Measurements from ENCODE around the gene DHH. TPM values are rescaled to one million over a fixed set of nuclear protein-coding genes. Genes with fewer than 3 reads are reported as not detected.
A peak's percentile ranks its signal among the peaks of the same experiment; 100 is the strongest.

DHH gene
- total and polyA plus RNA-seq, 9 of the 15 experiments (the other 6 are each of a cell fraction or from before 2014, with no cell fraction given): 0.07 to 2.6 (median 0.54) TPM

DNA sequence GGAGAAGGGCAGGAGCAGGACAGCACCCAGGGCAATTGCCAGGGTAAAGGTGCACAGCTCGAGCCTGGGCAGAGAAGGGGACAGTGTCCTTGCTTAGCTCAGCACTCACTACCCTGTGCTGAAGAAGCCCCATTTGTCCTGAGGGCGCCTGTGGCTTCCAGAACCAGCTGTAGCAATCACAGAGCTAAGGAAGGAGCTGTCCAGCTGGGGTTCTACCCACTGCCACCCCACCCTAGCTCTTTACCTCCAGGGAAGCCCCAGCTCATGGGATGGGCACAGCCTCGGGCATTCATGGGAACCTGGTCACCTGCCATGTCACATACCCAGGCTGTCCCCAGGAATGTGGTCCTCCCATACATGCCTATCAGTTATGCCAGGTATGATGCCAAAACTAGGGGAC, 10.2 kb upstream of the DHH start:
- in situ Hi-C loops (cut with MboI): no loop called here

DNA sequence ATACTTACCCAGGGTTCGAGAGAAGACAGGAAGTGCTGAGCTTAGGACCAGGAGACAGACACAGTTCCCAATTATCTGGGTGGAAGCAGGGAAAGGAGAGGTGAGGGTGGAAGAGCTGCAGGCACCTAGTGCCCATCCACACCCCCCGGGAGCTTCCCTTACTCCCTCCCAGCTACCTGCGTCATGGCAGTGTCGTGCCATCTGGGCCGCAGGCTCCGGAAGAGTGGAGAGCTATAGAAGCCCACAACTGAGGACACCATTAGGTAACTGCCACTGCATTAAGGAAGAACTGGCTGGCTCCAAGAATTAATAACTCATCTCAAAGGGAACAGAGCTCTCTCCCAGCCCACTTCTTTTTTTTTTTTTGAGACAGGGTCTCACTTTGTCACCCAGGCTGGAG, 5.8 kb upstream of the DHH start:
- peaks cover 83% of the 10 kb centered on the region for H3K36me3 ChIP-seq (ENCODE audit: control insufficient read depth, insufficient read depth, low read length)

More for the DNA sequence above, 10.2 kb upstream of the DHH start:
- Histone ChIP-seq H3K79me2 (ENCODE audit: control insufficient read depth, insufficient read depth, low read length) (peaks cover 34% of the 10 kb centered on the region), H3K4me1 (replicated peaks in 1 of 2; ENCODE audit: control insufficient read depth in 2 of 2, insufficient read depth in 2 of 2, low read length in 2 of 2) (peaks cover 5 to 21% of the 10 kb centered on the region in 2 experiments; a peak in 4 of 5 replicates), H3K36me3 (ENCODE audit: control insufficient read depth, insufficient read depth, low read length) (peaks cover 79% of the 10 kb centered on the region), H3K9me1 (ENCODE audit: control insufficient read depth, insufficient read depth, low read length) (peaks cover 4% of the 10 kb centered on the region), H3K9me3 (replicated peaks; ENCODE audit: control insufficient read depth, insufficient read depth, low read depth, low read length) (no peaks in the 10 kb centered on the region), H3K9ac (ENCODE audit: insufficient read depth in 1 of 2, low read depth in 2 of 2, low read length in 2 of 2) (no peak overlapping the region), H3K4me2 (ENCODE audit: insufficient read depth, low read length) (no peak overlapping the region), H3K27ac (ENCODE audit: extremely low read depth, low read depth, low read length) (no peak overlapping the region), H3K4me3 (no peak overlapping the region), H4K20me1 (replicated peaks; ENCODE audit: control insufficient read depth, insufficient read depth, low read length) (no peaks in the 10 kb centered on the region; the same call in 1 of the 2 replicates), H2AFZ (ENCODE audit: low read depth, low read length) (no peak overlapping the region), H3K27me3 (ENCODE audit: control insufficient read depth in 2 of 2, insufficient read depth in 2 of 2, low read length in 2 of 2) (no peaks in the 10 kb centered on the region)
- no peak for FAIRE-seq
- intact Hi-C loops (cut with micrococcal nuclease): no loop called here
- DNase-seq (ENCODE audit: extremely low read depth in 1 of 4, low spot score in 3 of 4): no peak
- WGBS (ENCODE audit: insufficient coverage, low coverage, missing lambda C conversion rate): 64% methylated on average over 3 of the region's 3 CpGs
- no peak for TF ChIP-seq SAP30 (IDR thresholded peaks at IDR 0.05; ENCODE audit: borderline replicate concordance, insufficient read depth, low read depth, low read length, poor library complexity, severe bottlenecking)
- TF ChIP-seq OTX1 (CRISPR knock-in tag; IDR thresholded peaks at IDR 0.05): no peak
- TF ChIP-seq ZNF263 (CRISPR knock-in tag; IDR thresholded peaks at IDR 0.05; ENCODE audit: borderline replicate concordance): no peak
- TF ChIP-seq BMI1 (IDR thresholded peaks at IDR 0.05; ENCODE audit: low read length): no peak
- ChIA-PET POLR2A (interaction anchor here (0.6 to 10.9 kb wide), 4 partner anchors 11 to 747 kb away, joined by 3 to 112 read pairs (median 58); partner anchors contain the start of genes DHH and TUBA1B), CTCF (ENCODE audit: low intra/inter-chr PET ratio) (no interaction called here)
- no peak for ATAC-seq
- no TSS peak for BruUV-seq (replicated peaks)

More for the DNA sequence above, 5.8 kb upstream of the DHH start:
- in situ Hi-C loops (cut with MboI) (no loop called here), intact Hi-C loops (cut with micrococcal nuclease) (no loop called here)
- H3K4me2 ChIP-seq (ENCODE audit: insufficient read depth, low read length): no peak overlapping the region
- no TSS peak for BruUV-seq (replicated peaks)
- ATAC-seq (no peak), FAIRE-seq (no peak), DNase-seq (ENCODE audit: extremely low read depth in 1 of 4, low spot score in 3 of 4) (no peak)
- no peak overlapping the region for H3K27ac ChIP-seq (ENCODE audit: extremely low read depth, low read depth, low read length)
- 0 out of 4 replicates have a peak overlapping the region, but pooled peaks of 1 of the 2 experiments have one; percentile 43 for H3K9ac ChIP-seq (ENCODE audit: insufficient read depth in 1 of 2, low read depth in 2 of 2, low read length in 2 of 2)
- H3K9me1 ChIP-seq (ENCODE audit: control insufficient read depth, insufficient read depth, low read length): peaks cover 4% of the 10 kb centered on the region
- H3K9me3 ChIP-seq (replicated peaks; ENCODE audit: control insufficient read depth, insufficient read depth, low read depth, low read length): no peaks in the 10 kb centered on the region
- TF ChIP-seq SLC30A9 (CRISPR knock-in tag; IDR thresholded peaks at IDR 0.05): no peak
- TF ChIP-seq, protein P1, sequence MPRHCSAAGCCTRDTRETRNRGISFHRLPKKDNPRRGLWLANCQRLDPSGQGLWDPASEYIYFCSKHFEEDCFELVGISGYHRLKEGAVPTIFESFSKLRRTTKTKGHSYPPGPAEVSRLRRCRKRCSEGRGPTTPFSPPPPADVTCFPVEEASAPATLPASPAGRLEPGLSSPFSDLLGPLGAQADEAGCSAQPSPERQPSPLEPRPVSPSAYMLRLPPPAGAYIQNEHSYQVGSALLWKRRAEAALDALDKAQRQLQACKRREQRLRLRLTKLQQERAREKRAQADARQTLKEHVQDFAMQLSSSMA (CRISPR knock-in tag; IDR thresholded peaks at IDR 0.05): no peak
- TF ChIP-seq ZNF436 (CRISPR knock-in tag; IDR thresholded peaks at IDR 0.05): no peak
- TF ChIP-seq TEAD1 (CRISPR knock-in tag; IDR thresholded peaks at IDR 0.05): no peak
- no peak for TF ChIP-seq SNRNP70 (optimal IDR thresholded peaks at IDR 0.05; ENCODE audit: low read depth, low read length)
- no peak for TF ChIP-seq ZFP36 (IDR thresholded peaks at IDR 0.05; ENCODE audit: low read depth, low read length, partially characterized antibody)
- TF ChIP-seq, protein P2, sequence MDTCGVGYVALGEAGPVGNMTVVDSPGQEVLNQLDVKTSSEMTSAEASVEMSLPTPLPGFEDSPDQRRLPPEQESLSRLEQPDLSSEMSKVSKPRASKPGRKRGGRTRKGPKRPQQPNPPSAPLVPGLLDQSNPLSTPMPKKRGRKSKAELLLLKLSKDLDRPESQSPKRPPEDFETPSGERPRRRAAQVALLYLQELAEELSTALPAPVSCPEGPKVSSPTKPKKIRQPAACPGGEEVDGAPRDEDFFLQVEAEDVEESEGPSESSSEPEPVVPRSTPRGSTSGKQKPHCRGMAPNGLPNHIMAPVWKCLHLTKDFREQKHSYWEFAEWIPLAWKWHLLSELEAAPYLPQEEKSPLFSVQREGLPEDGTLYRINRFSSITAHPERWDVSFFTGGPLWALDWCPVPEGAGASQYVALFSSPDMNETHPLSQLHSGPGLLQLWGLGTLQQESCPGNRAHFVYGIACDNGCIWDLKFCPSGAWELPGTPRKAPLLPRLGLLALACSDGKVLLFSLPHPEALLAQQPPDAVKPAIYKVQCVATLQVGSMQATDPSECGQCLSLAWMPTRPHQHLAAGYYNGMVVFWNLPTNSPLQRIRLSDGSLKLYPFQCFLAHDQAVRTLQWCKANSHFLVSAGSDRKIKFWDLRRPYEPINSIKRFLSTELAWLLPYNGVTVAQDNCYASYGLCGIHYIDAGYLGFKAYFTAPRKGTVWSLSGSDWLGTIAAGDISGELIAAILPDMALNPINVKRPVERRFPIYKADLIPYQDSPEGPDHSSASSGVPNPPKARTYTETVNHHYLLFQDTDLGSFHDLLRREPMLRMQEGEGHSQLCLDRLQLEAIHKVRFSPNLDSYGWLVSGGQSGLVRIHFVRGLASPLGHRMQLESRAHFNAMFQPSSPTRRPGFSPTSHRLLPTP (IDR thresholded peaks at IDR 0.05; ENCODE audit: borderline replicate concordance, extremely low read depth, insufficient read length): no peak
- ChIA-PET CTCF (ENCODE audit: low intra/inter-chr PET ratio) (interaction anchor here (0.7 kb wide), 1 partner anchor 36 kb away, joined by 4 read pairs; no protein-coding TSS in a partner anchor), POLR2A (interaction anchor here (0.6 to 5.0 kb wide), 10 partner anchors 8 to 166 kb away, joined by 3 to 51 read pairs (median 6); partner anchors contain the start of genes LMBR1L, RHEBL1 and TUBA1B)
- no peak overlapping the region for H2AFZ ChIP-seq (ENCODE audit: low read depth, low read length)
- H3K79me2 ChIP-seq (ENCODE audit: control insufficient read depth, insufficient read depth, low read length): no peaks in the 10 kb centered on the region
- H3K27me3 ChIP-seq (ENCODE audit: control insufficient read depth in 2 of 2, insufficient read depth in 2 of 2, low read length in 2 of 2): no peaks in the 10 kb centered on the region
- 86% methylated on average over 6 of the region's 6 CpGs for WGBS (ENCODE audit: insufficient coverage, low coverage, missing lambda C conversion rate)
- no peaks in the 10 kb centered on the region; the same call in 1 of the 2 replicates for H4K20me1 ChIP-seq (replicated peaks; ENCODE audit: control insufficient read depth, insufficient read depth, low read length)
- no peak overlapping the region for H3K4me3 ChIP-seq
- peaks cover 4 to 7% of the 10 kb centered on the region in 2 experiments; a peak in 2 of 5 replicates for H3K4me1 ChIP-seq (replicated peaks in 1 of 2; ENCODE audit: control insufficient read depth in 2 of 2, insufficient read depth in 2 of 2, low read length in 2 of 2)
